ENCODE measurements around the gene GCDH.
"Not testable (repeated sequence)": the region's sequence is repeated elsewhere in the genome, so short reads cannot be mapped to it uniquely, and the experiment has no call there.

The GCDH gene

DNA sequence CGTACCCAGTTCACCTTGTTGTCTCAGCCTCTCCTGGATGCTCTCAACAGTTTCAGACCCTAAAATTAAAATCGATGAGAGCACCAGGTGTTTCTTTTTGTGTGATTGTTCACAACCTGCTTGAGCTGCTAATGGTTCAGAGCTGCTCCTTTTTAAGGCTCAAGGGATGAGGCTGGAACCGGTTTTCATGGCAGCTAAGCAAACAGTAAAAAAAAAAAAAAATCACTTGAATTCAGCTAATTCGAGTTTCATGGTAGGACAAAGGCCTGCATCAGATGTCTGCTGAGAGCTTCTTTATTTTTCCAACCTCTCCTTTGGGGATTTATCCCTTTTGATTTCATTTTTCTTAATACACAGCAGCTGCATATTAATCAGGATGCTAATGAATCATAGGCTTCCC lies 21.6 kb downstream of the GCDH start:
- ATAC-seq = no peak; the same call in 2 of the 3 replicates
- TF ChIP-seq, protein P1, sequence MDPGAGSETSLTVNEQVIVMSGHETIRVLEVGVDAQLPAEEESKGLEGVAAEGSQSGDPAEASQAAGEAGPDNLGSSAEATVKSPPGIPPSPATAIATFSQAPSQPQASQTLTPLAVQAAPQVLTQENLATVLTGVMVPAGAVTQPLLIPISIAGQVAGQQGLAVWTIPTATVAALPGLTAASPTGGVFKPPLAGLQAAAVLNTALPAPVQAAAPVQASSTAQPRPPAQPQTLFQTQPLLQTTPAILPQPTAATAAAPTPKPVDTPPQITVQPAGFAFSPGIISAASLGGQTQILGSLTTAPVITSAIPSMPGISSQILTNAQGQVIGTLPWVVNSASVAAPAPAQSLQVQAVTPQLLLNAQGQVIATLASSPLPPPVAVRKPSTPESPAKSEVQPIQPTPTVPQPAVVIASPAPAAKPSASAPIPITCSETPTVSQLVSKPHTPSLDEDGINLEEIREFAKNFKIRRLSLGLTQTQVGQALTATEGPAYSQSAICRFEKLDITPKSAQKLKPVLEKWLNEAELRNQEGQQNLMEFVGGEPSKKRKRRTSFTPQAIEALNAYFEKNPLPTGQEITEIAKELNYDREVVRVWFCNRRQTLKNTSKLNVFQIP (CRISPR knock-in tag; IDR thresholded peaks at IDR 0.05; ENCODE audit: borderline replicate concordance, low read depth) = no peak
- TF ChIP-seq ARNTL (CRISPR knock-in tag; IDR thresholded peaks at IDR 0.05; ENCODE audit: borderline replicate concordance, low read depth) (no peak), ZFP30 (CRISPR knock-in tag; IDR thresholded peaks at IDR 0.05) (no peak)

GRCh38 chr19:12913011-12913561 lies 22.1 kb downstream of the GCDH start:
- TF ChIP-seq, protein P2, sequence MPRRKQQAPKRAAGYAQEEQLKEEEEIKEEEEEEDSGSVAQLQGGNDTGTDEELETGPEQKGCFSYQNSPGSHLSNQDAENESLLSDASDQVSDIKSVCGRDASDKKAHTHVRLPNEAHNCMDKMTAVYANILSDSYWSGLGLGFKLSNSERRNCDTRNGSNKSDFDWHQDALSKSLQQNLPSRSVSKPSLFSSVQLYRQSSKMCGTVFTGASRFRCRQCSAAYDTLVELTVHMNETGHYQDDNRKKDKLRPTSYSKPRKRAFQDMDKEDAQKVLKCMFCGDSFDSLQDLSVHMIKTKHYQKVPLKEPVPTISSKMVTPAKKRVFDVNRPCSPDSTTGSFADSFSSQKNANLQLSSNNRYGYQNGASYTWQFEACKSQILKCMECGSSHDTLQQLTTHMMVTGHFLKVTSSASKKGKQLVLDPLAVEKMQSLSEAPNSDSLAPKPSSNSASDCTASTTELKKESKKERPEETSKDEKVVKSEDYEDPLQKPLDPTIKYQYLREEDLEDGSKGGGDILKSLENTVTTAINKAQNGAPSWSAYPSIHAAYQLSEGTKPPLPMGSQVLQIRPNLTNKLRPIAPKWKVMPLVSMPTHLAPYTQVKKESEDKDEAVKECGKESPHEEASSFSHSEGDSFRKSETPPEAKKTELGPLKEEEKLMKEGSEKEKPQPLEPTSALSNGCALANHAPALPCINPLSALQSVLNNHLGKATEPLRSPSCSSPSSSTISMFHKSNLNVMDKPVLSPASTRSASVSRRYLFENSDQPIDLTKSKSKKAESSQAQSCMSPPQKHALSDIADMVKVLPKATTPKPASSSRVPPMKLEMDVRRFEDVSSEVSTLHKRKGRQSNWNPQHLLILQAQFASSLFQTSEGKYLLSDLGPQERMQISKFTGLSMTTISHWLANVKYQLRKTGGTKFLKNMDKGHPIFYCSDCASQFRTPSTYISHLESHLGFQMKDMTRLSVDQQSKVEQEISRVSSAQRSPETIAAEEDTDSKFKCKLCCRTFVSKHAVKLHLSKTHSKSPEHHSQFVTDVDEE (CRISPR knock-in tag; IDR thresholded peaks at IDR 0.05) = peak; percentile 63; the same call in 1 of the 2 replicates
- no peak for TF ChIP-seq OSR1 (CRISPR knock-in tag; IDR thresholded peaks at IDR 0.05)
- TF ChIP-seq ZNF70 (CRISPR knock-in tag; IDR thresholded peaks at IDR 0.05) = 0 out of 2 replicates have a peak, but pooled peaks have one; percentile 13
- no peak for TF ChIP-seq RARB (CRISPR knock-in tag; IDR thresholded peaks at IDR 0.05)
- peak; percentile 73 for ATAC-seq

DNA sequence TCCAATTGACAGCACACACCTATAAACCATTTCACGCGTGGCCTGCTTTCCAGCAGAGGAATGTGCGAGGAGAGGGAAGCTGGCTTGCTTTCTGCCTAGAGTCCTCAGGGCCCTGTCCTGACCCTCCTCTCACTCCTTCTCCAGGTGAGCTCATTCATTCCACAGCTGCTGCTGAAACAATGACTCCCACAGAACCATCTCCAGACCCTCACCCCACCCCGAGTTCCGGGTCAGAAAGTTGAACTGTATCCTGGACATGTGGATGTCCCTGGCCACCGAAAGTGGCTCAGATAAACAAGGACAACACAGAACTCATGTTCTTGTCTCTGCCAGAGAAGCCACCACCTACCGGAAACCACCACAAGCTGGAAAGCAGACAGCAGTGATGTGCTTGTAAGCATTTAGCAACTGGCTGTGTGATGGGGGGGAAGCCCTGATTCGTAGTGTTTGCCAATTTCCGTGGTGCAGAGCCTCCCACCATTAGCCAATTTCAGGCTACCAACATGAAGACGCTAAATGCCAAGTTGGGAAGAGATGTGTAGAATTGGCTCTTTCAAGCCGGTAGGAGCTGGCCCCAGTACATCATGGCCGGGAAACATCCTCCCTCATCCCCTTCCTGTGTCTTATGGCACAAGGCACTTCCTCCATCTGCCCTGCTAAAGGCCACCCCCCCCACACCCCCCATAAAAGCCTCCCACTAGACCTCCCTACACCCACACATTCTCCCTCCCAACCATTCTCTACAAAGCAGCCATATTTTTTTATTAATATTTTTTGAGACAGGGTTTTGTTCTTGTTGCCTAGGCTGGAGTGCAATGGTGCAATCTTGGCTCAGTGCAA lies 23.1 kb downstream of the GCDH start:
- no peak for ATAC-seq
- no peak for TF ChIP-seq PPARA (CRISPR knock-in tag; IDR thresholded peaks at IDR 0.05; ENCODE audit: borderline replicate concordance)
- no peak for TF ChIP-seq CSDC2 (CRISPR knock-in tag; IDR thresholded peaks at IDR 0.05)

DNA sequence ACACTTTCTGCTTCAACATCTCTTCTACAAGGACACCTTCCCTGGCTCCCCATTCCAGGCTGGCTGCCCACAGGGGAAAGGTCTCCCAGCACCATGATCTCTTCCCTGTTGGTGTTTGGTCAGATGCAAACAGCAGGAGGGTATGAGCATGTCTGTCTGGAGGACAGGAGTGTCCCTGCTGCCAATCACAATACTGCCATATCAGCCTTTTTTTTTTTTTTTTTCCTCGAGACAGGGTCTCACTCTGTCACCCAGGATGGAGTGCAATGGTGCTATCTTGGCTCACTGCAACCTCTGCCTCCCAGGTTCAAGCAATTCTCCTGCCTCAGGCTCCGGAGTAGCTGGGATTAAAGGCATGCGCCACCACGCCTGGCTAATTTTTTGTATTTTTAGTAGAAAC lies 24.9 kb downstream of the GCDH start:
- ATAC-seq = not testable (repeated sequence)

- TF ChIP-seq PPARA (CRISPR knock-in tag; IDR thresholded peaks at IDR 0.05; ENCODE audit: borderline replicate concordance) = no peak
- TF ChIP-seq RARB (CRISPR knock-in tag; IDR thresholded peaks at IDR 0.05) = no peak
- TF ChIP-seq SNAI2 (CRISPR knock-in tag; IDR thresholded peaks at IDR 0.05) = no peak
- TF ChIP-seq, protein P2 (CRISPR knock-in tag; IDR thresholded peaks at IDR 0.05) = no peak
- no peak for TF ChIP-seq OSR1 (CRISPR knock-in tag; IDR thresholded peaks at IDR 0.05)
- TF ChIP-seq ZFP3 (CRISPR knock-in tag; IDR thresholded peaks at IDR 0.05) = no peak
- no peak for TF ChIP-seq ZC3H10 (CRISPR knock-in tag; IDR thresholded peaks at IDR 0.05)
- no peak for TF ChIP-seq CSRNP3 (CRISPR knock-in tag; IDR thresholded peaks at IDR 0.05)
- TF ChIP-seq, protein P3, sequence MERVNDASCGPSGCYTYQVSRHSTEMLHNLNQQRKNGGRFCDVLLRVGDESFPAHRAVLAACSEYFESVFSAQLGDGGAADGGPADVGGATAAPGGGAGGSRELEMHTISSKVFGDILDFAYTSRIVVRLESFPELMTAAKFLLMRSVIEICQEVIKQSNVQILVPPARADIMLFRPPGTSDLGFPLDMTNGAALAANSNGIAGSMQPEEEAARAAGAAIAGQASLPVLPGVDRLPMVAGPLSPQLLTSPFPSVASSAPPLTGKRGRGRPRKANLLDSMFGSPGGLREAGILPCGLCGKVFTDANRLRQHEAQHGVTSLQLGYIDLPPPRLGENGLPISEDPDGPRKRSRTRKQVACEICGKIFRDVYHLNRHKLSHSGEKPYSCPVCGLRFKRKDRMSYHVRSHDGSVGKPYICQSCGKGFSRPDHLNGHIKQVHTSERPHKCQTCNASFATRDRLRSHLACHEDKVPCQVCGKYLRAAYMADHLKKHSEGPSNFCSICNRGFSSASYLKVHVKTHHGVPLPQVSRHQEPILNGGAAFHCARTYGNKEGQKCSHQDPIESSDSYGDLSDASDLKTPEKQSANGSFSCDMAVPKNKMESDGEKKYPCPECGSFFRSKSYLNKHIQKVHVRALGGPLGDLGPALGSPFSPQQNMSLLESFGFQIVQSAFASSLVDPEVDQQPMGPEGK (CRISPR knock-in tag; IDR thresholded peaks at IDR 0.05; ENCODE audit: borderline replicate concordance) = no peak
- TF ChIP-seq ARNTL (CRISPR knock-in tag; IDR thresholded peaks at IDR 0.05; ENCODE audit: borderline replicate concordance, low read depth) = no peak
- TF ChIP-seq TCF4 (CRISPR knock-in tag; IDR thresholded peaks at IDR 0.05; ENCODE audit: borderline replicate concordance) = no peak
- TF ChIP-seq BACH2 (CRISPR knock-in tag; IDR thresholded peaks at IDR 0.05; ENCODE audit: borderline replicate concordance) = no peak
- no peak for TF ChIP-seq CSDC2 (CRISPR knock-in tag; IDR thresholded peaks at IDR 0.05)
- no peak for TF ChIP-seq ZNF565 (CRISPR knock-in tag; conservative IDR thresholded peaks at IDR 0.05; ENCODE audit: low read depth)
Observed at GRCh38 chr19:12918253-12918652, 27.3 kb downstream of the GCDH start.

More at GRCh38 chr19:12918253-12918652, 27.3 kb downstream of the GCDH start:
- ATAC-seq = no peak
